CMK (cell line): Measurements from ENCODE around the gene CYP2S1.

Source experiments
- DNase-seq: peaks from one replicate; pipeline ENCODE4 v3.0.0-alpha.2; 2010; ENCODE audit warnings: low read depth

CYP2S1 gene

GRCh38 chr19:41195675-41196497 is 2.9 kb downstream of the CYP2S1 start:
- DNase-seq, result no peak

GRCh38 chr19:41198559-41198958 is 5.5 kb downstream of the CYP2S1 start:
- DNase-seq, result no peak

- DNase-seq, result no peak
These were observed 10.4 kb downstream of the CYP2S1 start for GRCh38 chr19:41203371-41203770.

GRCh38 chr19:41204338-41204737 is 11.3 kb downstream of the CYP2S1 start:
- DNase-seq, result peak; percentile 38

- DNase-seq, result no peak
These were observed 13.0 kb downstream of the CYP2S1 start for GRCh38 chr19:41205995-41206394.

GRCh38 chr19:41206456-41206855 is 13.4 kb downstream of the CYP2S1 start:
- no peak for DNase-seq

GRCh38 chr19:41206926-41207750 is 14.1 kb downstream of the CYP2S1 start:
- DNase-seq, result no peak

- DNase-seq, result no peak
These were observed 21.1 kb downstream of the CYP2S1 start for GRCh38 chr19:41214161-41214560.

- no peak for DNase-seq
These were observed 24.7 kb downstream of the CYP2S1 start for GRCh38 chr19:41217741-41218140.

GRCh38 chr19:41218249-41218614 is 25.2 kb downstream of the CYP2S1 start:
- no peak for DNase-seq

- peak; percentile 49 for DNase-seq
These were observed 25.8 kb downstream of the CYP2S1 start, which contains the start of gene AXL for GRCh38 chr19:41218615-41219507. TSS of gene AXL (plus strand) at chr19:41219223. CDS start at chr19:41219393, 170 bp downstream.

- peak; percentile 83 for DNase-seq
These were observed 27.0 kb downstream of the CYP2S1 start for GRCh38 chr19:41219924-41220567.

GRCh38 chr19:41220811-41221210 is 27.8 kb downstream of the CYP2S1 start:
- no peak for DNase-seq

- no peak for DNase-seq
These were observed 28.6 kb downstream of the CYP2S1 start for GRCh38 chr19:41221514-41222205.

- no peak for DNase-seq
These were observed 29.2 kb downstream of the CYP2S1 start for GRCh38 chr19:41222240-41222639.

- DNase-seq, result no peak
These were observed 30.6 kb downstream of the CYP2S1 start for GRCh38 chr19:41223431-41224234.

GRCh38 chr19:41224632-41225031 is 31.6 kb downstream of the CYP2S1 start:
- DNase-seq, result no peak

GRCh38 chr19:41225238-41226052 is 32.4 kb downstream of the CYP2S1 start:
- no peak for DNase-seq
